ENCODE data around the gene ZNF598.
A peak's percentile ranks its signal among the peaks of the same experiment; 100 is the strongest.
"Not testable (repeated sequence)": the region's sequence is repeated elsewhere in the genome, so short reads cannot be mapped to it uniquely, and the experiment has no call there.

ZNF598 gene

GRCh38 chr16:1974157-1975070 lies 35.2 kb downstream of the ZNF598 start:
- DNase-seq, result no peak

GRCh38 chr16:1973461-1974156 lies 36.0 kb downstream of the ZNF598 start:
- DNase-seq, result no peak

- peak; percentile 42 for DNase-seq
Observed at GRCh38 chr16:1972490-1972877, 37.1 kb downstream of the ZNF598 start.

- DNase-seq, result peak; percentile 99
Observed at GRCh38 chr16:1971796-1972489, 37.7 kb downstream of the ZNF598 start, which contains the start of gene TBL3. TBL3 (plus strand) TSS chr16:1972053; CDS start chr16:1972165, 112 bp downstream.

GRCh38 chr16:1968146-1968953 lies 41.3 kb downstream of the ZNF598 start:
- no peak for DNase-seq

- DNase-seq, result no peak
Observed at GRCh38 chr16:1966460-1966859, 43.2 kb downstream of the ZNF598 start, which contains the start of gene RNF151. RNF151 (plus strand) TSS chr16:1966856; CDS start chr16:1966882, 26 bp downstream.

GRCh38 chr16:1965396-1966001 lies 44.1 kb downstream of the ZNF598 start:
- peak; percentile 59 for DNase-seq

GRCh38 chr16:1964506-1965395 lies 44.9 kb downstream of the ZNF598 start, which contains the start of gene RPS2:
RPS2 (minus strand) TSS chr16:1964826; CDS start chr16:1964625, 201 bp downstream.
- peak; percentile 99 for DNase-seq

GRCh38 chr16:1963806-1964505 lies 45.7 kb downstream of the ZNF598 start:
- DNase-seq, result no peak

GRCh38 chr16:1962161-1963153 lies 47.2 kb downstream of the ZNF598 start:
- DNase-seq, result not testable (repeated sequence)

- no peak for DNase-seq
Observed at GRCh38 chr16:1961651-1962067, 48.0 kb downstream of the ZNF598 start.

- no peak for DNase-seq
Observed at GRCh38 chr16:1960665-1961630, 48.7 kb downstream of the ZNF598 start.

GRCh38 chr16:1959269-1960039 lies 50.2 kb downstream of the ZNF598 start, which contains the start of gene NDUFB10:
NDUFB10 (plus strand) TSS chr16:1959538; CDS start chr16:1959625, 87 bp downstream.
- peak; percentile 93 for DNase-seq

- DNase-seq, result no peak
Observed at GRCh38 chr16:1958715-1959268, 50.8 kb downstream of the ZNF598 start.

GRCh38 chr16:1958143-1958491 lies 51.5 kb downstream of the ZNF598 start:
- not testable (repeated sequence) for DNase-seq

All from right forelimb (tissue), 1 donor.